Globus pallidus (tissue), 1 donor: Measurements from ENCODE around the gene CAPZB.

Experiments used
- DNase-seq: peaks from one replicate; pipeline ENCODE4 v3.0.0-alpha.2; 2015; ENCODE audit warnings: low spot score

The CAPZB gene

DNA sequence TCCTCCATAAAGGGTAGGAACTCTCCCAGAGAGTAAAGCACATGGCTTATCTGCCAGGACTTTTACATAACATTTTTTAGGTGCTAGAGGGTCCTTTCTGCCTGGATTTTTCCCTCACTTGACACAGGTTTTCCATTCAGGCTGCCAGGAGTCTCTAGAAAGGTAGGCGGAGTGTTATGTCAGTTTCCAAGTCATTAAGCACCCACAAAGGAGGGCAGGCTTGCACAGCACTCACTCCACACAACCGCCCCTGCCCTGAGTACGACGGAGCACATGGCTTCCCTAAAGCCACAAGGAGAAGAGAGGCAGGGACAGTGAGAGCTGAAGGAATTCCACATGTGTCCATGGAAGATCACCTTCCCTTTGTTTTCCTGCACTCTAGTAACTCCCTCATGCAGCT lies 55.7 kb downstream of the CAPZB start:
- no peak for DNase-seq

DNA sequence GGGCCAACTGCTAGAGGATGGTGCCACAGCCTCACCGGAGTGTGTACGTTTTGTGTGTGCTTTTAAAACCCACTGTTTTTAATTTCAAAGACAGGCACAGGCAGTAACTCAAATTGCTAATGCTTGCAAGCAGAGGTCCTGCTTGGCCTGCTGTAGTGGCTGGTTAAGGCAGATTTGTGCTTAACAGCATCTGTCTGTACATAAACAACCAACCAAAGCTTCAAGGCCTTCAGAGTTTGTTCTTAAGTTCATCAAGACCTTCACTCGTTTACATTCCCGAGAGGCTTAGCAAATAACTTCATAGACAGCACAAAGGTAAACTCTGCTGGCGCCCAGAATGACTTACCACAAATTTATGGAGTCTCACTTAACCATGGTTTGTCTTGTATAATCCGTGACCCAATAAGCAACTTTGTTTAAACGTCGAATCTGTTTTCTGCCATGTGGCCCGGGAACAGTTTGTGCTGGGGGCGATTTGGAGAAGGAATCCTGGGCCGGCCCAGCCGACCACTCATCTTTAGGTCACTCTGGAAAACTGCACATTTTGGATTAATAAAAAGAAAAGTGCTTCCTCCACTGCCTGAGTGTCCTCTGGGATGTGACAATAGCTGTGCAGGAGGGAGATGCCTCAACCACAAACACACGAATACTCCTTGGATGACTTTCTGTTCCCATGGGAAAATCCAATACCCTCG lies 58.1 kb downstream of the CAPZB start:
- no peak for DNase-seq

DNA sequence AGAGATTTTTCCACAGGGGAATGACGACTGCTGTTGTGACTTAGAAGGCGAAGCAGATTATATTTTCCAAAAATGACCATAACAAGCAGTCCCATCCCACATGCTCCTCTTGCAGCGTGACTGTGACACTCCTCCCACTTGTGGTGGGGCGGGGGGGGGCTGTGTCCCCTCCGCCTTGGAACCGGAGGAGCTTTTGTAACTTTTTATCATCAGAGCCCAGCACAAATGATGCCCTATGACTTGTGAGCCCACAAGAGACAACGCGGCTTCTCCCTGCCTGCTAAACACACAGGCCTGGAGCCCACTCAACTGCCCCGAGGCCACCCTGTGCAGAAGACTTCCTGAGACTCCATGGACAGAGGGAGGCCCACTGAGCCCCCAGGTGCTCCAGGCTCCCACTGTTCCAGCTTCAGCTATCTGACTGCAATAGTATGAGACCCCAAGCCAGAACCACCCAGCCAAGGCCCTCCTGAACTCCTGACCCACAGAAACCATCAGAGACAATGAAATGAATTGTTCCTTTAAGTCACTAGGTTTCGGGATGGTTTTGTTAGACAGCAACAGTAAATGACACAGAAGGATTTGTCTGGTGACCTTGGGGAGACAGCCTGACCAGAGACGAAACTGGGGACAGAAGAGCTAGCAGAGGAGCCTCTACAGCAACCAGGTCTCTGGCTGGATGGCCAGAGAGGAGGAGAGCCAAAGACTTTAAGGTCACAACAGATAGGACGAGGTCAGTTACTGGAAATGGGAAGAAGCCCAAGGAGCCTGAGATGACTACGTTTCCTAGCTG lies 58.8 kb downstream of the CAPZB start:
- no peak for DNase-seq

DNA sequence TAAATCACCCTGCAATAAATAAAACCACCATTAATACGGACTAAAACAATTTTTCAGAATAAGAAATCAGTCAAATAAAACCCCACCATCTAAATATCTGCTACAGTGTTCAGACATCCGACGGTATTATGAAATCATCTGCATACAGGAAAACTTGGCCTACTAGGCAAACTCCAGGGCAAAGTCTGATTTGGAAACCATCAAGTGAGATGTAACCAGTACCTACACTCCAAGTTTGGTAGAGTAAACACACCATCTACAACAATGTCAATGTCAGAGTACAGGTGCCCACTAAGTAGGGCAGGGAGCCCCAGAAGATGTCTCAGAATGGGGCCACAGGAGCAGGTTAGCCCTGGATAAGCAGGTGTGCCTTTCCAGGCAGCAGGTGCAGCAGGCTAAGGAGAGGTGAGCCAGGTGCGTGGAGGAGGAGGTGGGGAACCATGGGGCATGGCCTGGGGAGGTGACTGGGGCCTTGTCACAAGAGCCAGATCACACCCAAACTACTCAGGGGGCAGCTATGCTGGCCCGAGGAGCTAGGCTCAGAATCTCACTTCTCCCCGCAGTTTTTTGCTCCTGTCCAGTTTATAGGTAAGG lies 59.6 kb downstream of the CAPZB start:
- DNase-seq: no peak

DNA sequence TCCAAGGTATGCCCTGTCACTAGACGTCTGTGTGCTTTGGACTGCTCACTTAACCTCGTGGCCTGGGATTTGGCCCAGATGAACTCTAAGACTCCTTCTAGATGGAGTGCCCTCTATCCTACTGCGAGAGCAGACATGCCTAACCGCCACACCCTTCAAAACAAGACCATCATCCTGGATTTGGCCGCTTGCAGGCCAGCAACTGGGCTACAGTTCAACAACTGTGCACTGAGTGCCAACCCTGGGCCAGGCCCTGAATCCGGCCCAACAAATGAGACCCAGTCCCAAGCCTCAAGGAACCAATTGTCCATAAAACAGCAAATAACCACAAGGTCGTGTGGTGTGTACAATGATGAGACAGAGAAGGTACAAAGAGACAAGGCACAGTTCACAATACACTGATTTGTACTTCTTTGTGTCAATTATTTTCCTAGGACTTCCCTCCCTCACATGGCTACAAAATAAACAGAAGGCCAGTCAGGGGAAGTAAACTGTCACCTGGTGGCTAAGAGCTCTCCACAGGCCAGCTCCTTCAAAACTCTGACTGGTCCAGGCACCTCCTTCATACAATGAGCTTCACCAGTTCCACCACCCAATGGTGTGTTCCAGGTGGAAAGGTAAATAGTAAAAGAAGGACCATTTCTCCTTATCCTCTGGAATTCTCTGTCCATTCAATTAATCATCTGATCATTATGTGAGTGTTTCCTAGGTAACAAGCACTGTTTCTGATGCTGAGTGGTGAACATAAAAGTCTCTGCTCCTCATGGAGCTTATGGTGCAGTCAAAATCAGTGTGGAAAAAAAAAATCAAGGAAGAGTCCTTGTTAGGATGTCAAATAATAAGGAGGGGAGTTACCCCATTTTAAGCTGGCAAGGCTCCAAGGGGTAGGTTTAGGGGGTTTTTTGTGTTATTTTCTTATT lies 60.4 kb downstream of the CAPZB start:
- DNase-seq: peak; percentile 63

DNA sequence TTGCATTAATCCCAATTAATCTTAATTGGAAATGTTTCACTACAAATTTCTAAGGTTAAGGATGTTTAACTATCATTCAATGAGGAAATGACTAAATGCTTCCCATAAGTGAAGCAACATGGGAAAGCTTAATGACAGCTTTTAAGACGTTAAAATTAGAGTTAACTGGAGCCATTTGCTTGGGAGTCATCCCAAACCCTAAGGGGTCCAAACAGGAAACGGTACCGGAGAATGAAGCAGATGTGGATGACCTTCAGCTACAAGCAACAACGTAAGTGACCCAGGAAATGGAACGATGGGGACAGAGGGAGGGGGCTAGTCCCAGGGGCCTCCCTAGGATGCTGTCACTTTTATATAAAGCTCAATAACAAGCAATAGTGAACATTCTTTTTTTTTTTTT lies 62.2 kb downstream of the CAPZB start:
- DNase-seq: no peak

DNA sequence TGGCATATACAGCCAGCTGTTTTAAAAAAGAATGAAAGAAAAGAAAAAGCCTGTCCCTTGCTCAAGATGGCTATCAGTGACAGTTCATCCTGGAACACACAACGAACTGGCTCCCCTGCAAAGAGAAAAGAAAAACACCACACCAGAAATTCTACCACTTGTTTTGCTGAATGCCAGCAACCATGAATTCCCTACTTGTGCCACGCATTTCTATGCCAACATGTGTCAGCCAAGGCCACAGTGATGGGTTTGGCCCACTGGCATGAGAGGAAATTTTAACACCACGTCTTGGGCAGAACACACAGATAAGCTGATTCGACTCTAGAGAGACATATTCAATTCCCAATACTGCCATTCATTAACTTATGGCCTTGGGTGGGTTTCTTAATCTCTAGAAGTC lies 64.0 kb downstream of the CAPZB start:
- DNase-seq: no peak

DNA sequence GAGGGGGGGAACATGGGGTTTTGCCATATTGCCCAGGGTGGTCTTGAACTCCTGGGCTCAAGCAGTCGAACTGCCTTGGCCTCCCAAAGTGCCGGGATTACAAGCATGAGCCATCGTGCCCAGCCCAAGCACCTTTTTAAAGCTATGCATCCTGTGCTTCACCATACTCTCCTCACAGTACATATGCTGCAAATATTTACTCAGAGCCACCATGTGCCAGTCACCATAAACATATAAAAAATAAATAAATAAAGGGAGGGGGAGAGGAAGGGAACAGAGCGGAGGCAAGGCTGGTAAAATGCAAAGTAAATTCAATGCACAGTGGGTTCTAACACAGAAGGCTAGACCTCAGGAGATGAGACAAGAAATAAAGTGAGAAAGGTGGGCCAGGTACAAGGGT lies 64.7 kb downstream of the CAPZB start:
- no peak for DNase-seq

DNA sequence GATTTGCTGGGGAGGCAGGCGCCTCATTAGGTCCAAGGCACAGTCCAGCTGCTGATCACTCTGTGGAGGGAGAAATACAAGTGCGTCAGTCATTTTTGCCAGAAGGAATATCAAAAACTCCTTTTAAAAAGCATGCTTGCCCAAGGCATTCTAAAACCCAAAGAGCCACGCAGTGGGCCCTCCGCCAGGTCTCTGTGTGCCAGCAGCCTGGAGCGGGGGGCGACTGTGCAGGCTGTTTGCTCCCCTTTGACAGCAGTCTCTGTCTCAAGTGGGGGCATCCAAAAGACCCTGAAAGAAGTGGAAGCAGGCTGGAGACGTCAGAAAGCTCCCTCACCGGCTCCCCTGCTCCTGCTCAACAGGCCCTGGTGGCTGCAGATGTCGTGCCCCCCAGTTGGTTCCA lies 65.6 kb downstream of the CAPZB start:
- no peak for DNase-seq

DNA sequence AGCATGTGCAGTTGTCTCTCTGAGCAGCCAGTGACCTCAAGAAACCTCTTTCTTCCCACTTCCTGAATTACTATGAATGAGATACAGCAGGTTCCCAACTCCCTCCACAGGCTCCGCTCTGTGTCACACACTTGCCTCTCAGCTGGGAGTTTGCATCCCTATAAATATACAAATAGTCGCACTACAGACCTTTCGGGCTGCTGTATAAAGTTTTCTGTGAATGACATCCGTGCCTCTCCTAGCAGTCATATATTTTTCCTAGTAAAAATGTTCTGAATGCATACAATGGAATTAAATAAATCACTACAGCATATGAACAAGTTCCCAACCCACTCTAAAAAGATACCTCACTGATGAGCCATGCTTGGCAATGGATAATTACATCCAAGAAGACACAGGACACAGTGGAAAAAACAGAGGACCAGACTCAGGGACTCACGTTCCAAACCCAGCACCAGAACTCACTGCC lies 66.8 kb downstream of the CAPZB start:
- no peak for DNase-seq

DNA sequence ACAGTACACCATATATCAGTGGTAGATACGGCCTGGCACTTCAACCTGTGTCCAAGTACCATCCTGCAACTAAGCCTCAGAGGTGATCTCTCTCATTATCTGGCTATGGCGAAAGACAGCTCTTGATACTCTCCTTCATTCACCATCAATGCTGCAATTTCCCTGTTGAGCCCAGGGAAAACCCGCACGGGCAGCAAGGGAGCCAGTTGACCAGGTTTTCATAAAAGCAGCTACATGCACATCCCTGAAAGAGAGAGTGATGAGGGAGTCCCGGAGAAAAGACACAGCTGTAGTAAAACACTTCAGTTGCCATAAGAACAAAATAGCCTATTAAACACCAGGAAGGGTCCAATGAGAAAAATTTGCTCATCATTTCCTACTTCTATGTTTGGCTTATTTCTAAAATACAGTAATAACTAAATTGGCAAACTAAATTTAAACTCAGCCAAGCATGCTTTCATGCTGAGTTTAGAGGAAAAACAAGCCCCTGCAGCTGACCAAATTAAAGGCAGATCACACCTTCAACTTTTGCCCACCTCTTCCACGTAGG lies 68.3 kb downstream of the CAPZB start:
- no peak for DNase-seq

DNA sequence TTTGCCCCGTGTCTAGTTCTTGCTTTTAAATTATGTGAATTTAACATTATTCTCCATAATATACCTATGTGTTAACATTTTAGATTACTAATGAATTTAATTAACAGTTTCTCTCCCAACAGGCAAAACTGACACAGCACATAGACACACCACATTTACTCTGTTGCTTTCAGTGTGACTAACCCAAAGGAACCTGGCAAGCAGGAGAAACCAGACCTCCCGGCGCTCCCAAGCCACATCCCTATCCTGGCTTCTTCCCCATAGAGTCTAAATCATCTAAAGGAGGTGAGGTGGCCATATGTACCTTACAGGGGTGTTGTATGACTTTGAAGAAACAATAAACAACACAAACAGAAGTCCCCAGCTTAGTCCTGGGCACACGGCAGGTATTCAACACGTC lies 69.2 kb downstream of the CAPZB start:
- DNase-seq: no peak

DNA sequence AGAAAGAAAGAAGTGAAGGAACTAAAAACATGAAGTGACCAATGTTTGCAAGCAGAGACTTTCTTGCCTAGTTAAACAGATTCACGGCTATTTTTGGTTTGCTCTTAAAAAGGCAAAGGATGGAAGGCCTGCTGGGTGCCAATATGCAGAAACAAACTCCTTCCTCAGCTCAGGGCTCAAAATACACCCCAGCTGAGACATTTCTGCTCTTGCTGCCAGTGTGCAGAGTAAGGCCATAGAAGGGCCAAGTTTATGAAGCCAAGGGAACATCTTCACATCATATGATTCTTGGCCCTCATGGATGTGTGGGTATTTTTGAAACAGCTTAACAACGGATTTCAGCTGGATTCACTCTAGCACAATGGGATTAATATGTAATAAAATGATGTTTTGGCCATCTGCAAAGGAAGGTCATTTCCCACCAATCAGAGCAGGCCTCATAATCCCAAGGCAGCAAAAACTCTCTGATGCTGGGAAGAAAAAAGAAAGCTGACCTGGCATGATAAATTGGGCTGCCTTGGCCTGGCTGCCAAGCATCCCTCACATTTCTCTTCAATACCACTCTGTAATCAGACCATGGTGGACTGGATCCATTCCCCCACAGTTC lies 70.7 kb downstream of the CAPZB start:
- peak; percentile 78 for DNase-seq

DNA sequence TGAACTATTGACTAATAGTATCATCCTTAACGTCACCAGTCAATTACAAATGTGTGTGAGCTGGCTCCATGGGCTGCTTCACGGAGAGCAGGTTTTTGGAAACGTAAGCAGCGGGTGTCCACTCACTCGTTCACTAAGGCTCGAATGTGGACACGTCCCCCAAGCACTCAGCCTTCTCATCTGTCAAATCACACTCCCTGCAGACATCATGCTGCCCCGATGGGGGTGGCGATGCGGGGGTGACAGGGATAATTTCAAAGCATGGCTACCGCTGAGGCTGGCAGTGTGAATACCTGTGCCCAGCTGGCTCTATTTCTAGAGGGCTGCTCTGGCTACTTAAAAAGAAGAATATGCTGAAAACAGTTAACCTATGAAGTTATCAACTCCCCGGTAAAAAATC lies 71.3 kb downstream of the CAPZB start:
- no peak for DNase-seq

DNA sequence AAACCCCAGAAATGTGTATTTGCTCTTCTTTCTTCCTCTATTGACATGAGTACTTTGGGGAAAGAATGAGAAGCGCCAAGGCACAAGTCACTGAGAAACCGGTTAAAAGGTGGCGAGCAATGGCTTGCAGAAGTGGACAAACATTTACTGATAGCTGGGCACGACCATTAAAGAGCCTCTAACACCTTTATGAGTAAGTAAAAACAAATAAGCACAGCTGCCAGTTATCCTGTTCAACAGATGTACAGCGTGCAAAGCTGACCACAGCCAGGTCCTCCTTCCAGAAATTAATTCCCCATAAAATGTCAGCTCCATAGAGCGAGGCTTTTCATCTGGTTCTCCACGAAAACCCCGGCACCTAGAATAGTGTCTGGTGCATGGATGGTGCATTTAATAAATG lies 72.7 kb downstream of the CAPZB start:
- DNase-seq: no peak

DNA sequence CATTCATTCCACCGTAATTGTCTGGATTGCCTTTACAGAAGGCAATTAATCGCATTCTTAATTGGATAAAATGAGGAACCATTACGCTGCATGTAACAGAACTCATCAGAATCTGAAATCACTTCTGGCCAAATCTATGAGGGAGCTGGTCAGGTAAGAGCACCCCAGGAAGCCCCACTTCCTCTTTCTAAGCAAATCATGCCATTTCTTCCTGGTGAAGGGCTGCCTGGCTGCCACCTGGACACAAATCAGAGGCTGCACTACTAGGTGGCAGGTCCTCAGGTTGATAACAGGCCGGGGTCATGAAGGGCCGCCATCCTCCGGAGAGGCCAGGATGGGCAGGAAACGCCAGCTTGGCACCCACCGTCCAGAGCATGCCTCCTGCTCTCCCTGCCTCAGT lies 73.7 kb downstream of the CAPZB start:
- DNase-seq: no peak

DNA sequence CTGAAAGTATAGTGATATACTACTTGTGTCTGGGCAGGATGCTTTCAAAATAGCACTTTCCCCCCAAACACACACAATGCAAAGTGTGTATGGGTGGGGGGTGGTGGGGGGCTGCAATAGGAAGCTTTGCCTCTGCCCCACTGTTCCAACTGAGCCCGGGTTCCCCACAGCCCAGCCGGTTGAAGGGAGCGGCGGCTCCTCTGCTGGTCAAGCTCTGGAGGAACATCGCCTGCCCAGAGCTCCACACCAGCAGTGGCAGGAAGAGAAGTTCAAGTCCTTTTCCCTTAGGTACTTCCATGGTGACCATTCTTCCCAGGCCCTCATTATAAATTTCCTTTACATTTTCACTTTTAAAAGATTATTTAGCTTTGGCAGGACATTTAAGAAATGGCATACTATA lies 74.9 kb downstream of the CAPZB start:
- DNase-seq: no peak

DNA sequence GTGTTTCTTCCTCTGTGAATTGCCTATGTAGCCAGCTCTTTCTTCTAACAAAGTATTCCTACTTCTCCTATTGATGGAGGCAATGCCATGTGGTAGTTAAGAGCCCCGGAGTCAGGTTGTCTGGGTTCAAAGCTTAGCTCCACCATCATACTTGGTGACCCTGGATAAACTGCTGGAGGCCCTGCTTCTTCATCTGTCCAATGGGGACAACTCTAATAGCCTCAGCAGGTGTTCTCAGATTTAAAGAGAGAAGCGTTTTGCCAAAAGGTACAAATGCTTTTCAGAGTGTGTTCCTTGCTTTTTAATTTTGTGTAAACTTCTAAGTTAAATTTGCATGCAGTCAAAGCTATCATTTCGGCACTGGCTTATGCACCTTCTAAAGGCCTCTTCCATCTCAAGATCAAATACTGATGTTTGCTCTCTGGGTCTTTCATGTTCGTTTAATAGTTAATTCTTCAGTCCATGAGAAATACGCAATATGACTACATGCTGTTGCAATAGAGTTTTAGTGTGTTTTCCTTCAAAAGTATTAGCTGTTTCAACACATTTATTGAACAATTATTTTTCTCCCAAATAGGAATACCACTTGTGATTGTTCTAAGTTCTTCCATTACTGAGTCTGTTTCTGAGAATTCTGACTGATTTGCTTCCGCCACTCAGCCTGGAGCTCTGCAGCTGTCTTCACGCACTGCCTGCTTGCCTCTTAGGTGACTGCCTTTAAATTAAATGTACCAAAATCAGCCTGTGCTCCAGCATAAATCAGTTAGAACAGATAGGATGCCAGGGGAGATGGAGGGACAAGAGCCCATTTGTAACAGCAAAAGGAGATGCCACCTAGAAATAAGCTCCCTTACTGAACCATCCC lies 75.6 kb downstream of the CAPZB start:
- no peak for DNase-seq

DNA sequence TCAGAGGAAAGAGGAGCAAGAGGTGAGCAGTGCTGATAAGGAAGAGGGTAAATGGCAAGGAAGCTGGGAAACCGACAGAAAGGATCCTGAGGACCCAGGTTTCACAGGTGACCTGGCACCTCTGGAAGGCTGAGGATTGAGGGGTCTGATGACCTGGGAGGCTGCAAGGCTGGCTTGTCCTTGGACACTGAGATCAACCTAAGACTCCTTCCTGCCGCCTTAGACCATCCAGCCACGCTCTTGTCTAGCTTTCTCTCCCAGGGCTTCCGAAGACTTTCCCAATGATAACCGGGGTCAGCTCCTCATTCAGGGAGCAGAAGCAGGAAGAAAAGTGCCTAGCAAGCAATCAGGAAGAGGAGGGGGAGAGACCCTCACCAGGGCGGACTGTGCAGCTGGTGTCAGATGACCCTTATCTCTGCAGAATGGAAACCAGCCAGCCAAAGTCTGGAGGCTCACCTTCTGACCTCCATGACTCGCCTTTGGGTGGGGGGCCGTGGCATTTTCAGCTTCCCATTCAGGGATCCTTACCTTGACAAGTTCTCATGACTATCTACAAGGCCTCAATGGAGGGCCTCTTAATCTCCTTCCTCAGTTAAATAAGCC lies 77.7 kb downstream of the CAPZB start:
- DNase-seq: no peak

DNA sequence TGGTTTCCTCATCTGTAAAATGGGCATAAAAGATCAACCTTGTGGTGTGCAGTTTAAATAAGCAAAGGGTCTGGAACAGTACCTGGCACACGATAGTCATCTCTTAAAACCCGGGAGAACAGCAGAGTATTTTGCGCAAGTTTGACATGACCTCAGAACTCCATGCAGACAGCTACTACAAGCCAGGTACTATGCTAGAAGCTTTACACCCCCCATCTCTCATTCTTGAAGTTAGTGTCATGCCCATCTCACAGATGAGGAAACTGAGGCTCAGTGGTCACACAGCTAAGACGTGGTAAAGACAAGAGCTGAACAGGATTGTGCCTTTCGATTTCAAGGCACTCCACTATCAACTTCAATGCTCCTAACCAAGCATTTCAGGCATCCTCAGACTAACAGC lies 78.7 kb downstream of the CAPZB start:
- DNase-seq: no peak
